ENCODE measurements around the gene ZFP64. TPM values are rescaled to one million over a fixed set of nuclear protein-coding genes. Genes with fewer than 3 reads are reported as not detected.

The ZFP64 gene
- total and polyA plus RNA-seq, 2 donors (not counting 3 experiments of a cell fraction or from before 2014, with no cell fraction given) = 31.7 to 35.4 TPM

DNA sequence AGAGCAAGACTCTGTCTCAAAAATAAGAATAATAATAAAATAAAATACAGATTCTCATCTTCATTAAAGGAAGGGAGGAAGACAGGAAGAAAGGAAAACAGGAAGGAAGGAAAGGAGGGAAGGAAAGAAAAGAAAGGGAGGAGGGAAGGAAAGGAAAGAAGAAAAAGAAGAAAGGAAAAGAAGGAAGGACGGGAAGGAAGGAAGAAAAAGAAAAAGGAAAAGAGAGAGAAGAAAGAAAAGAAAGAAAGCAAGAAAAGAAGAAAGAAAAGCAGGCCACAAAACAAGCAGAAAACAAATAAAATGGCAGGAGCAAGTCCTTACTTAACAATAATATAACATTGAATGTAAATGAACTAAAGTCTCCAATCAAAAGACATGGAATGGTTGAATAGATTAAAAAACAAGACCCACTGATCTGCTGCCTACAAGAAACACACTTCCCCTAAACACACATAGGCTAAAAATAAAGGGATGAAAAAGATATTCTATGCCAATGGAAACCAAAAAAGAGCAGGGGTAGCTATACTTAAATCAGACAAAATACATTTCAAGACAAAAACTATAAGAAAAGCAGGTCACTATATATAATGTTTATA lies 60.4 kb downstream of the ZFP64 start:
- H3K4me1 ChIP-seq (ENCODE audit: control insufficient read depth, extremely low read depth, insufficient read depth, low read length) = no peaks in the 10 kb centered on the region
- H3K9me1 ChIP-seq (replicated peaks; ENCODE audit: control insufficient read depth, extremely low read depth, insufficient read depth, low read length) = no peaks in the 10 kb centered on the region
- intact Hi-C loops (cut with micrococcal nuclease) = no loop called here
- no peak for DNase-seq (ENCODE audit: low read depth, low spot score)
- peak; percentile 87 for FAIRE-seq
- H3K27ac ChIP-seq (ENCODE audit: insufficient read depth, low read depth, low read length) = no peak overlapping the region
- H3K4me3 ChIP-seq (replicated peaks in 1 of 3; ENCODE audit: insufficient read depth in 1 of 3, low read depth in 1 of 3, low read length in 3 of 3) = no peak overlapping the region
- ChIA-PET CTCF (interaction anchor here (0.7 to 1.5 kb wide), 3 partner anchors 16 to 1417 kb away, joined by 3 to 4 read pairs (median 3); no protein-coding TSS in a partner anchor), POLR2A (no interaction called here)
- no peak overlapping the region for H2AFZ ChIP-seq (ENCODE audit: low read depth, low read length)
- no peaks in the 10 kb centered on the region for H3K9me3 ChIP-seq (replicated peaks; ENCODE audit: control insufficient read depth, insufficient read depth, low read length)
- H4K20me1 ChIP-seq (replicated peaks; ENCODE audit: control insufficient read depth, extremely low read depth, insufficient read depth, low read length) = no peaks in the 10 kb centered on the region
- no TSS peak for BruUV-seq (replicated peaks)
- no peaks in the 10 kb centered on the region for H3K27me3 ChIP-seq (ENCODE audit: control insufficient read depth in 2 of 2, insufficient read depth in 2 of 2, low read length in 2 of 2)
- dilution Hi-C loops (cut with MboI; ENCODE audit: extremely low pct_ligation_motif_present, low sequenced_read_pairs) = no loop called here
- no peaks in the 10 kb centered on the region for H3K36me3 ChIP-seq (ENCODE audit: control insufficient read depth in 2 of 2, extremely low read depth in 1 of 2, insufficient read depth in 2 of 2, low read length in 2 of 2)
- H3K79me2 ChIP-seq (ENCODE audit: control insufficient read depth, insufficient read depth, low read length) = no peaks in the 10 kb centered on the region
- H3K9ac ChIP-seq (replicated peaks; ENCODE audit: extremely low read depth, insufficient read depth, low read length) = no peak overlapping the region
- TF ChIP-seq, protein P1, sequence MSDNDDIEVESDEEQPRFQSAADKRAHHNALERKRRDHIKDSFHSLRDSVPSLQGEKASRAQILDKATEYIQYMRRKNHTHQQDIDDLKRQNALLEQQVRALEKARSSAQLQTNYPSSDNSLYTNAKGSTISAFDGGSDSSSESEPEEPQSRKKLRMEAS (IDR thresholded peaks at IDR 0.05; ENCODE audit: insufficient read depth, insufficient read length) = no peak
- TF ChIP-seq EZH2 (IDR thresholded peaks at IDR 0.05; ENCODE audit: borderline replicate concordance, low read depth, low read length, severe bottlenecking) = no peak
- no peak for TF ChIP-seq FOS (IDR thresholded peaks at IDR 0.05; ENCODE audit: borderline replicate concordance, insufficient read depth, low read length)
- no peak for TF ChIP-seq JUN (IDR thresholded peaks at IDR 0.05; ENCODE audit: borderline replicate concordance, insufficient read depth, insufficient read length, low read depth)
- no peak for TF ChIP-seq POLR2AphosphoS5 (IDR thresholded peaks at IDR 0.05; ENCODE audit: insufficient read depth, low read depth, low read length)
- no peak for TF ChIP-seq MYC (IDR thresholded peaks at IDR 0.05; ENCODE audit: low read depth, low read length)
- no peak for TF ChIP-seq GATA2 (IDR thresholded peaks at IDR 0.05; ENCODE audit: insufficient read depth, insufficient read length, low read depth, low read length)
- TF ChIP-seq, protein P2, sequence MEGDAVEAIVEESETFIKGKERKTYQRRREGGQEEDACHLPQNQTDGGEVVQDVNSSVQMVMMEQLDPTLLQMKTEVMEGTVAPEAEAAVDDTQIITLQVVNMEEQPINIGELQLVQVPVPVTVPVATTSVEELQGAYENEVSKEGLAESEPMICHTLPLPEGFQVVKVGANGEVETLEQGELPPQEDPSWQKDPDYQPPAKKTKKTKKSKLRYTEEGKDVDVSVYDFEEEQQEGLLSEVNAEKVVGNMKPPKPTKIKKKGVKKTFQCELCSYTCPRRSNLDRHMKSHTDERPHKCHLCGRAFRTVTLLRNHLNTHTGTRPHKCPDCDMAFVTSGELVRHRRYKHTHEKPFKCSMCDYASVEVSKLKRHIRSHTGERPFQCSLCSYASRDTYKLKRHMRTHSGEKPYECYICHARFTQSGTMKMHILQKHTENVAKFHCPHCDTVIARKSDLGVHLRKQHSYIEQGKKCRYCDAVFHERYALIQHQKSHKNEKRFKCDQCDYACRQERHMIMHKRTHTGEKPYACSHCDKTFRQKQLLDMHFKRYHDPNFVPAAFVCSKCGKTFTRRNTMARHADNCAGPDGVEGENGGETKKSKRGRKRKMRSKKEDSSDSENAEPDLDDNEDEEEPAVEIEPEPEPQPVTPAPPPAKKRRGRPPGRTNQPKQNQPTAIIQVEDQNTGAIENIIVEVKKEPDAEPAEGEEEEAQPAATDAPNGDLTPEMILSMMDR (IDR thresholded peaks at IDR 0.05; ENCODE audit: extremely low read depth in 1 of 2, insufficient read depth in 1 of 2, low read depth in 1 of 2, low read length in 2 of 2) = no peak
- TF ChIP-seq POLR2A (IDR thresholded peaks at IDR 0.05; ENCODE audit: low read depth, low read length) = no peak
- no peak overlapping the region for H3K4me2 ChIP-seq (ENCODE audit: insufficient read depth, low read length)
